HL-60 (cell line): Measurements from ENCODE around the gene OPRD1.

Experiments used
- DNase-seq, 2 experiments: peaks; one replicate each; pipeline ENCODE4 v3.0.0-alpha.2; 2010 to 2020; ENCODE audit warnings: low read depth in 1 of 2, low spot score in 1 of 2
- H3K27ac ChIP-seq: fragments of 250-450 bp; sonication (Bioruptor Pico); replicated peaks from 2 replicates; pipeline ENCODE4 v1.5.1; 2020; ENCODE audit warnings: mild to moderate bottlenecking, moderate library complexity
- H3K27me3 ChIP-seq: fragments of 250-450 bp; sonication (Bioruptor Pico); 2 replicates; pipeline ENCODE4 v1.5.1; 2021; ENCODE audit warnings: mild to moderate bottlenecking, moderate library complexity; ENCODE audit not compliant: insufficient read depth, poor library complexity, severe bottlenecking
- H3K4me3 ChIP-seq: replicated peaks from 2 replicates; pipeline ENCODE4 v1.5.1; 2011; ENCODE audit warnings: mild to moderate bottlenecking, control low read depth, low read length; ENCODE audit not compliant: insufficient read depth
- GABPA ChIP-seq: IDR thresholded peaks from 2 replicates; pipeline ENCODE4 v1.6.1; 2012; ENCODE audit warnings: low read depth
- POLR2AphosphoS5 ChIP-seq: IDR thresholded peaks from 2 replicates; pipeline ENCODE4 v1.6.1; 2012; ENCODE audit warnings: low read depth
- SPI1 ChIP-seq: IDR thresholded peaks from 2 replicates; pipeline ENCODE4 v1.6.1; 2012; ENCODE audit warnings: low read depth, mild to moderate bottlenecking, borderline replicate concordance
- TF ChIP-seq, protein P1 (sequence below): IDR thresholded peaks from 2 replicates; pipeline ENCODE4 v1.6.1; 2012; ENCODE audit warnings: low read depth; ENCODE audit not compliant: insufficient replicate concordance
- TF ChIP-seq, protein P2 (sequence below): IDR thresholded peaks from one replicate; pipeline ENCODE4 v1.5.1; 2011; ENCODE audit warnings: low read length, control low read depth, inconsistent platforms; ENCODE audit not compliant: insufficient read depth

The OPRD1 gene

DNA sequence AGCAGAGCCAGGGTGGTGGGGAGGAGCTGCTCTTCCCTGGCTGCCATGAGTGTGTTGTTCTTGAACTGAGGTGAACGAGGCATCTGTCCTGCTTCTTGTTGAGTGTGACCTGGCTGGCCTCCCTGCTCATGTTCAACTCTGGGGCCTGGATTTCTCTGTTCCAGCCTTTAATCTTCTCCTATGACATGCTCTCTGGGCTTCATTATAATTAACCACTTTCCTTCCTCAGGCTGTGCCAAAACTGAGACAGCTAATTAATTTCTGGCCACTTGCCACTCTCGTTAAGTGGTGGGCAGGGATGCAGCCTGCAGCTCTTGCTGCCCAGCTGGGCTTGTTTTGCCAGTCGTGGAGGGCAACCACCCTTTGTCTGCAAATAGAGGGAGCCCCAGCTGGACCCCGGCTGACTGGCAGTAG is 23.3 kb downstream of the OPRD1 start:
- Histone ChIP-seq H3K27me3 (no peaks in the 10 kb centered on the region), H3K4me3 (no peak overlapping the region), H3K27ac (no peak overlapping the region)
- TF ChIP-seq, protein P1, sequence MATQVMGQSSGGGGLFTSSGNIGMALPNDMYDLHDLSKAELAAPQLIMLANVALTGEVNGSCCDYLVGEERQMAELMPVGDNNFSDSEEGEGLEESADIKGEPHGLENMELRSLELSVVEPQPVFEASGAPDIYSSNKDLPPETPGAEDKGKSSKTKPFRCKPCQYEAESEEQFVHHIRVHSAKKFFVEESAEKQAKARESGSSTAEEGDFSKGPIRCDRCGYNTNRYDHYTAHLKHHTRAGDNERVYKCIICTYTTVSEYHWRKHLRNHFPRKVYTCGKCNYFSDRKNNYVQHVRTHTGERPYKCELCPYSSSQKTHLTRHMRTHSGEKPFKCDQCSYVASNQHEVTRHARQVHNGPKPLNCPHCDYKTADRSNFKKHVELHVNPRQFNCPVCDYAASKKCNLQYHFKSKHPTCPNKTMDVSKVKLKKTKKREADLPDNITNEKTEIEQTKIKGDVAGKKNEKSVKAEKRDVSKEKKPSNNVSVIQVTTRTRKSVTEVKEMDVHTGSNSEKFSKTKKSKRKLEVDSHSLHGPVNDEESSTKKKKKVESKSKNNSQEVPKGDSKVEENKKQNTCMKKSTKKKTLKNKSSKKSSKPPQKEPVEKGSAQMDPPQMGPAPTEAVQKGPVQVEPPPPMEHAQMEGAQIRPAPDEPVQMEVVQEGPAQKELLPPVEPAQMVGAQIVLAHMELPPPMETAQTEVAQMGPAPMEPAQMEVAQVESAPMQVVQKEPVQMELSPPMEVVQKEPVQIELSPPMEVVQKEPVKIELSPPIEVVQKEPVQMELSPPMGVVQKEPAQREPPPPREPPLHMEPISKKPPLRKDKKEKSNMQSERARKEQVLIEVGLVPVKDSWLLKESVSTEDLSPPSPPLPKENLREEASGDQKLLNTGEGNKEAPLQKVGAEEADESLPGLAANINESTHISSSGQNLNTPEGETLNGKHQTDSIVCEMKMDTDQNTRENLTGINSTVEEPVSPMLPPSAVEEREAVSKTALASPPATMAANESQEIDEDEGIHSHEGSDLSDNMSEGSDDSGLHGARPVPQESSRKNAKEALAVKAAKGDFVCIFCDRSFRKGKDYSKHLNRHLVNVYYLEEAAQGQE: no peak
- TF ChIP-seq, protein P2, sequence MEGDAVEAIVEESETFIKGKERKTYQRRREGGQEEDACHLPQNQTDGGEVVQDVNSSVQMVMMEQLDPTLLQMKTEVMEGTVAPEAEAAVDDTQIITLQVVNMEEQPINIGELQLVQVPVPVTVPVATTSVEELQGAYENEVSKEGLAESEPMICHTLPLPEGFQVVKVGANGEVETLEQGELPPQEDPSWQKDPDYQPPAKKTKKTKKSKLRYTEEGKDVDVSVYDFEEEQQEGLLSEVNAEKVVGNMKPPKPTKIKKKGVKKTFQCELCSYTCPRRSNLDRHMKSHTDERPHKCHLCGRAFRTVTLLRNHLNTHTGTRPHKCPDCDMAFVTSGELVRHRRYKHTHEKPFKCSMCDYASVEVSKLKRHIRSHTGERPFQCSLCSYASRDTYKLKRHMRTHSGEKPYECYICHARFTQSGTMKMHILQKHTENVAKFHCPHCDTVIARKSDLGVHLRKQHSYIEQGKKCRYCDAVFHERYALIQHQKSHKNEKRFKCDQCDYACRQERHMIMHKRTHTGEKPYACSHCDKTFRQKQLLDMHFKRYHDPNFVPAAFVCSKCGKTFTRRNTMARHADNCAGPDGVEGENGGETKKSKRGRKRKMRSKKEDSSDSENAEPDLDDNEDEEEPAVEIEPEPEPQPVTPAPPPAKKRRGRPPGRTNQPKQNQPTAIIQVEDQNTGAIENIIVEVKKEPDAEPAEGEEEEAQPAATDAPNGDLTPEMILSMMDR: no peak
- no peak for TF ChIP-seq GABPA
- no peak for DNase-seq

DNA sequence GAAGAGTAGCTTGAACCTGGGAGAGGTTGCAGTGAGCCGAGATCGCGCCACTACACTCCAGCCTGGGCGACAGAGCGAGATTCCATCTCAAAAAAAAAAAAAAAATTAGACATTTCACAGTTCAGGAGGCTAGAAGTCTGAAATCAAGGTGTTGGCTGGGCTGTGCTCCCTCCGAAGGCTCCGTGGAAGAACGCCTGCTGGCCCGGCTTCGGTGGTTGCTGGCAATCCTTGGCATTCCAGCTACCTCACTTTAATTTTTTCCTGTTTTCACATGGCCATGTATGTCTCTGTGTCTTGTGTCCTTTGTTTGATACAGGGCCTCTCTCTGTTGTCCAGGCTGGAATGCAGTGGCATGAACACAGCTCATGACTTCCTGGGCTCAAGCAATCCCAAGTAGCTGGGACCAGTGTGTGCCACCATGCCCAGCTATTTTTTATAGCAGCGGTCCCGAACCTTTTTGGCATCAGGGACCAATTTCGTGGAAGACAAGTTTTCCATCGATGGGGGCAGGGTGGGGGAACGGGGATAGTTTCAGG is 24.5 kb downstream of the OPRD1 start:
- H3K27me3 ChIP-seq: no peaks in the 10 kb centered on the region
- no peak overlapping the region for H3K27ac ChIP-seq
- H3K4me3 ChIP-seq: no peak overlapping the region
- TF ChIP-seq SPI1: no peak
- no peak for TF ChIP-seq POLR2AphosphoS5
- TF ChIP-seq, protein P1: no peak
- no peak for TF ChIP-seq GABPA
- TF ChIP-seq, protein P2: no peak
- DNase-seq: no peak

DNA sequence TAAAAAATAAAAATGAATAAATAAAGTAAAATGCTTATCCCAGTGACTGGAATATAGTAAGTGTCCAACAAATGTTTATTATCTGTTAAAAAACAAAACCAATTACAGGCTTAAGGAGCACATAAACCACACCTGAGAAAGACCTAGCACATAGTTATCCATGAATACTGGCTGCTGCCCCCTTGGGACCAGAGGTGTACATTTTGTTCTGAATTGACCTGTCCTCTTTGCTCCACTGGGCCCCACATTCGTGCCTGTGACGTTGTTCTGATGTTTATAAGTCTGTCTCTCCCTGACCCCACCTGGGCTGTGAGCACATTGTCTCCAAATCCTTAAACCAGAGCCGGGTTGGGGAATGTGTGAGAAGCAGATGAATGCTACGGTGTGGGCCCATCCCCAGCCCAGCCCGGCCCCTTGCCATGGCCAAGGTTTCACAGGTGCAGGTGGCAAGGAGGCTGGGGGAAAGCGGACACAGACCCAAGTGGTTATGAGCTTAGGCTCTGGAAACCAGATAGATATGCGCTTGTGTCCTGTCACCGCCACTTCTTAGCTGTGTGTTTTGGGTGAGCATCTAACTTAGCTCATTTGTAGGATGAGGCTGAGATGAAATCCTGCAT is 29.1 kb downstream of the OPRD1 start:
- no peak for DNase-seq
- Histone ChIP-seq H3K27me3 (no peaks in the 10 kb centered on the region), H3K4me3 (no peak overlapping the region), H3K27ac (no peak overlapping the region)
- no peak for TF ChIP-seq SPI1
- TF ChIP-seq, protein P1: no peak
- TF ChIP-seq, protein P2: no peak
- TF ChIP-seq GABPA: no peak
- TF ChIP-seq POLR2AphosphoS5: no peak
